HepG2 (cell line): ENCODE results near the gene NOTCH3. TPM values are rescaled to one million over a fixed set of nuclear protein-coding genes. Genes with fewer than 3 reads are reported as not detected.
A peak's percentile ranks its signal among the peaks of the same experiment; 100 is the strongest.

Source experiments
- CEBPG ChIP-seq: IDR thresholded peaks from 2 replicates; pipeline ENCODE4 v1.6.1; 2016
- CEBPZ ChIP-seq: IDR thresholded peaks from 2 replicates; pipeline ENCODE4 v1.6.1; 2012; ENCODE audit warnings: low read length, improper control_type of control experiment
- FOSL1 ChIP-seq: sonication (generic); formaldehyde crosslinking; IDR thresholded peaks from 2 replicates; pipeline ENCODE4 v1.9.0; 2021; ENCODE audit warnings: missing genetic modification reagents, borderline replicate concordance
- JUNB ChIP-seq: sonication (generic); formaldehyde crosslinking; IDR thresholded peaks from 2 replicates; pipeline ENCODE4 v1.8.0; 2022; ENCODE audit warnings: missing genetic modification reagents, mild to moderate bottlenecking, borderline replicate concordance
- KLF16 ChIP-seq, 2 experiments: sonication (generic) in 1 of 2; formaldehyde crosslinking in 1 of 2; IDR thresholded peaks; 2 replicates each; pipeline versions ENCODE4 v1.6.1 to v1.8.0; 2016 to 2023; ENCODE audit warnings: missing genetic modification reagents in 2 of 2, missing compliant biosample characterization in 1 of 2
- MAZ ChIP-seq, 2 experiments: sonication (generic) in 1 of 2; formaldehyde crosslinking in 1 of 2; IDR thresholded peaks; 2 replicates each; pipeline versions ENCODE4 v1.5.0 to v1.6.1; 2012 to 2020; ENCODE audit warnings: low read depth in 2 of 2, mild to moderate bottlenecking in 2 of 2, borderline replicate concordance in 1 of 2, improper control_type of control experiment in 1 of 2, low read length in 1 of 2, missing genetic modification reagents in 1 of 2, moderate library complexity in 1 of 2
- NRL ChIP-seq: sonication (generic); formaldehyde crosslinking; IDR thresholded peaks from 2 replicates; pipeline ENCODE4 v1.5.0; 2020; ENCODE audit warnings: missing genetic modification reagents, mild to moderate bottlenecking, moderate library complexity, borderline replicate concordance
- PLRG1 ChIP-seq: fragments of 450-650 bp; conservative IDR thresholded peaks from 2 replicates; pipeline ENCODE4 v1.6.1; 2016
- PTBP1 ChIP-seq: fragments of 200-400 bp; formaldehyde crosslinking; IDR thresholded peaks from 2 replicates; pipeline ENCODE4 v1.6.1; 2018; ENCODE audit warnings: low read length, low read depth; ENCODE audit not compliant: poor library complexity, severe bottlenecking
- RARA ChIP-seq: IDR thresholded peaks from 2 replicates; pipeline ENCODE4 v1.6.1; 2016; ENCODE audit warnings: missing genetic modification reagents, missing compliant biosample characterization
- SNRNP70 ChIP-seq: fragments of 200-400 bp; formaldehyde crosslinking; IDR thresholded peaks from 2 replicates; pipeline ENCODE4 v1.6.1; 2017; ENCODE audit warnings: mild to moderate bottlenecking, low read depth, low read length, moderate library complexity
- SOX13 ChIP-seq, 3 experiments: fragments of 450-650 bp in 1 of 3; sonication (generic) in 1 of 3; formaldehyde crosslinking in 1 of 3; IDR thresholded peaks in 2 of 3; conservative IDR thresholded peaks in 1 of 3; 2 replicates each; pipeline versions ENCODE4 v1.5.0 to v1.6.1; 2016 to 2020; ENCODE audit warnings: antibody characterized with exemption in 1 of 3, mild to moderate bottlenecking in 1 of 3, missing compliant biosample characterization in 1 of 3, missing genetic modification reagents in 1 of 3, moderate library complexity in 1 of 3
- TAF15 ChIP-seq: fragments of 200-400 bp; formaldehyde crosslinking; IDR thresholded peaks from one replicate; pipeline ENCODE4 v1.6.1; 2018; ENCODE audit warnings: mild to moderate bottlenecking, low read depth, low read length; ENCODE audit not compliant: poor library complexity, severe bottlenecking
- ZNF230 ChIP-seq: sonication (generic); formaldehyde crosslinking; IDR thresholded peaks from 2 replicates; pipeline ENCODE4 v1.4.0; 2020; ENCODE audit warnings: mild to moderate bottlenecking, missing genetic modification reagents
- ZNF264 ChIP-seq: sonication (generic); formaldehyde crosslinking; IDR thresholded peaks from 2 replicates; pipeline ENCODE4 v1.4.0; 2020; ENCODE audit warnings: missing genetic modification reagents
- ZNF326 ChIP-seq: sonication (generic); formaldehyde crosslinking; IDR thresholded peaks from 2 replicates; pipeline ENCODE4 v1.4.0; 2020; ENCODE audit warnings: missing genetic modification reagents, borderline replicate concordance
- polyA plus RNA-seq, 8 experiments: library from polyadenylated mRNA; depleted of rRNA in 3 of 8; stranded (reverse) in 7 of 8; unstranded in 1 of 8; fragments of >200 nt; fragmentation: Illumina TruSeq in 4 of 8; extraction: Trizol in 4 of 8; gene quantifications; 2 replicates each; pipeline versions ENCODE4 v1.2.1 to v1.2.3, GENCODE V29; 2011 to 2016; ENCODE audit warnings: low read depth in 4 of 8, missing spikeins in 1 of 8, mixed read lengths in 1 of 8; ENCODE audit not compliant: insufficient read depth in 1 of 8
- total RNA-seq, 5 experiments: library from RNA; depleted of rRNA; stranded (reverse); fragments of >200 nt; fragmentation: Illumina TruSeq; extraction: Trizol; gene quantifications; 2 replicates each; pipeline ENCODE4 v1.2.3, GENCODE V29; 2016; ENCODE audit warnings: low read depth in 1 of 5
- TF ChIP-seq, protein P1 (sequence below): sonication (generic); formaldehyde crosslinking; IDR thresholded peaks from 2 replicates; pipeline ENCODE4 v1.5.1; 2020; ENCODE audit warnings: mild to moderate bottlenecking, missing genetic modification reagents, borderline replicate concordance
- TF ChIP-seq, protein P2 (sequence below): sonication (generic); formaldehyde crosslinking; IDR thresholded peaks from 2 replicates; pipeline ENCODE4 v1.8.1; 2023; ENCODE audit warnings: mild to moderate bottlenecking, missing genetic modification reagents
- TF ChIP-seq, protein P3 (sequence below): sonication (generic); formaldehyde crosslinking; conservative IDR thresholded peaks from 2 replicates; pipeline ENCODE4 v1.4.0; 2020; ENCODE audit warnings: missing genetic modification reagents

Gene NOTCH3
- total and polyA plus RNA-seq, 2 of the 13 experiments (the other 11 are each of a cell fraction or from before 2014, with no cell fraction given): 0.09 to 0.28 TPM

GRCh38 chr19:15216363-15216762, 15.6 kb upstream of the NOTCH3 start (continued):
- TF ChIP-seq PTBP1 (no peak), ZNF264 (CRISPR knock-in tag) (no peak), CEBPG (CRISPR knock-in tag) (no peak), ZNF326 (no peak), TAF15 (no peak), FOSL1 (CRISPR knock-in tag) (peak; percentile 33; the same call in 1 of the 2 replicates), MAZ (IDR thresholded peaks at IDR 0.05; ENCODE audit: borderline replicate concordance, low read depth, low read length) (no peak), MAZ (CRISPR knock-in tag; IDR thresholded peaks at IDR 0.05; ENCODE audit: low read depth) (no peak), ZNF230 (CRISPR knock-in tag) (no peak), SNRNP70 (no peak), NRL (CRISPR knock-in tag) (no peak), PLRG1 (no peak), SOX13 (IDR thresholded peaks at IDR 0.05) (no peak), SOX13 (CRISPR knock-in tag; conservative IDR thresholded peaks at IDR 0.05 in 1 of 2, IDR thresholded peaks at IDR 0.05 in 1 of 2) (peak in 1 of 2 experiments; percentile 23; a peak in 1 of 4 replicates), JUNB (CRISPR knock-in tag) (peak; percentile 70; the same call in 1 of the 2 replicates), CEBPZ (no peak), KLF16 (CRISPR knock-in tag; IDR thresholded peaks at IDR 0.05) (no peak), RARA (CRISPR knock-in tag) (0 out of 2 replicates have a peak, but pooled peaks have one; percentile 39)
- TF ChIP-seq, protein P1, sequence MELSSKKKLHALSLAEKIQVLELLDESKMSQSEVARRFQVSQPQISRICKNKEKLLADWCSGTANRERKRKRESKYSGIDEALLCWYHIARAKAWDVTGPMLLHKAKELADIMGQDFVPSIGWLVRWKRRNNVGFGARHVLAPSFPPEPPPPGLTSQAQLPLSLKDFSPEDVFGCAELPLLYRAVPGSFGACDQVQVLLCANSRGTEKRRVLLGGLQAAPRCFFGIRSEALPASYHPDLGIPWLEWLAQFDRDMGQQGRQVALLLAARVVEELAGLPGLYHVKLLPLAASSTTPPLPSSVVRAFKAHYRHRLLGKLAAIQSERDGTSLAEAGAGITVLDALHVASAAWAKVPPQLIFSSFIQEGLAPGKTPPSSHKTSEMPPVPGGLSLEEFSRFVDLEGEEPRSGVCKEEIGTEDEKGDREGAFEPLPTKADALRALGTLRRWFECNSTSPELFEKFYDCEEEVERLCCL (CRISPR knock-in tag): no peak
- TF ChIP-seq, protein P2, sequence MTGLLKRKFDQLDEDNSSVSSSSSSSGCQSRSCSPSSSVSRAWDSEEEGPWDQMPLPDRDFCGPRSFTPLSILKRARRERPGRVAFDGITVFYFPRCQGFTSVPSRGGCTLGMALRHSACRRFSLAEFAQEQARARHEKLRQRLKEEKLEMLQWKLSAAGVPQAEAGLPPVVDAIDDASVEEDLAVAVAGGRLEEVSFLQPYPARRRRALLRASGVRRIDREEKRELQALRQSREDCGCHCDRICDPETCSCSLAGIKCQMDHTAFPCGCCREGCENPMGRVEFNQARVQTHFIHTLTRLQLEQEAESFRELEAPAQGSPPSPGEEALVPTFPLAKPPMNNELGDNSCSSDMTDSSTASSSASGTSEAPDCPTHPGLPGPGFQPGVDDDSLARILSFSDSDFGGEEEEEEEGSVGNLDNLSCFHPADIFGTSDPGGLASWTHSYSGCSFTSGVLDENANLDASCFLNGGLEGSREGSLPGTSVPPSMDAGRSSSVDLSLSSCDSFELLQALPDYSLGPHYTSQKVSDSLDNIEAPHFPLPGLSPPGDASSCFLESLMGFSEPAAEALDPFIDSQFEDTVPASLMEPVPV (CRISPR knock-in tag): no peak
- TF ChIP-seq, protein P3, sequence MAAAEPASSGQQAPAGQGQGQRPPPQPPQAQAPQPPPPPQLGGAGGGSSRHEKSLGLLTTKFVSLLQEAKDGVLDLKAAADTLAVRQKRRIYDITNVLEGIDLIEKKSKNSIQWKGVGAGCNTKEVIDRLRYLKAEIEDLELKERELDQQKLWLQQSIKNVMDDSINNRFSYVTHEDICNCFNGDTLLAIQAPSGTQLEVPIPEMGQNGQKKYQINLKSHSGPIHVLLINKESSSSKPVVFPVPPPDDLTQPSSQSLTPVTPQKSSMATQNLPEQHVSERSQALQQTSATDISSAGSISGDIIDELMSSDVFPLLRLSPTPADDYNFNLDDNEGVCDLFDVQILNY (CRISPR knock-in tag): no peak
